Skeletal muscle tissue (tissue), 4 donors: ENCODE data around the gene SPOCK3. TPM values are rescaled to one million over a fixed set of nuclear protein-coding genes. Genes with fewer than 3 reads are reported as not detected.

Source experiments
- H3K27ac ChIP-seq: one replicate; pipeline ENCODE4 v1.7.0; 2013; ENCODE audit warnings: mild to moderate bottlenecking, low read depth, low read length, inconsistent platforms
- H3K27me3 ChIP-seq, 3 donors: one replicate each; pipeline ENCODE4 v1.7.0; 2013; ENCODE audit warnings: low read length in 3 of 3; ENCODE audit not compliant: control insufficient read depth in 3 of 3, insufficient read depth in 3 of 3
- H3K36me3 ChIP-seq, 3 donors: one replicate each; pipeline ENCODE4 v1.7.0; 2013; ENCODE audit warnings: low read length in 3 of 3; ENCODE audit not compliant: control insufficient read depth in 3 of 3, insufficient read depth in 3 of 3
- H3K4me1 ChIP-seq, 3 donors: one replicate each; pipeline ENCODE4 v1.7.0; 2013; ENCODE audit warnings: low read length in 3 of 3, mild to moderate bottlenecking in 3 of 3; ENCODE audit not compliant: control insufficient read depth in 3 of 3, insufficient read depth in 3 of 3
- H3K4me3 ChIP-seq, 3 donors: one replicate each; pipeline ENCODE4 v1.7.0; 2013; ENCODE audit warnings: low read length in 3 of 3
- H3K9ac ChIP-seq, 3 donors: one replicate each; pipeline ENCODE4 v1.7.0; 2013; ENCODE audit warnings: low read length in 3 of 3, mild to moderate bottlenecking in 3 of 3, moderate library complexity in 2 of 3, low read depth in 1 of 3
- H3K9me3 ChIP-seq, 3 donors: one replicate each; pipeline ENCODE4 v1.7.0; 2013; ENCODE audit warnings: low read length in 3 of 3; ENCODE audit not compliant: control insufficient read depth in 3 of 3
- total RNA-seq: library from RNA; depleted of rRNA; stranded (reverse); fragments of >200 nt; gene quantifications from one replicate; pipeline ENCODE4 v1.2.3, GENCODE V29; 2014
- donor health status: Osteomylitis.

Gene SPOCK3
- total RNA-seq, 1 donor from 2014 or later = 1.0 TPM

DNA sequence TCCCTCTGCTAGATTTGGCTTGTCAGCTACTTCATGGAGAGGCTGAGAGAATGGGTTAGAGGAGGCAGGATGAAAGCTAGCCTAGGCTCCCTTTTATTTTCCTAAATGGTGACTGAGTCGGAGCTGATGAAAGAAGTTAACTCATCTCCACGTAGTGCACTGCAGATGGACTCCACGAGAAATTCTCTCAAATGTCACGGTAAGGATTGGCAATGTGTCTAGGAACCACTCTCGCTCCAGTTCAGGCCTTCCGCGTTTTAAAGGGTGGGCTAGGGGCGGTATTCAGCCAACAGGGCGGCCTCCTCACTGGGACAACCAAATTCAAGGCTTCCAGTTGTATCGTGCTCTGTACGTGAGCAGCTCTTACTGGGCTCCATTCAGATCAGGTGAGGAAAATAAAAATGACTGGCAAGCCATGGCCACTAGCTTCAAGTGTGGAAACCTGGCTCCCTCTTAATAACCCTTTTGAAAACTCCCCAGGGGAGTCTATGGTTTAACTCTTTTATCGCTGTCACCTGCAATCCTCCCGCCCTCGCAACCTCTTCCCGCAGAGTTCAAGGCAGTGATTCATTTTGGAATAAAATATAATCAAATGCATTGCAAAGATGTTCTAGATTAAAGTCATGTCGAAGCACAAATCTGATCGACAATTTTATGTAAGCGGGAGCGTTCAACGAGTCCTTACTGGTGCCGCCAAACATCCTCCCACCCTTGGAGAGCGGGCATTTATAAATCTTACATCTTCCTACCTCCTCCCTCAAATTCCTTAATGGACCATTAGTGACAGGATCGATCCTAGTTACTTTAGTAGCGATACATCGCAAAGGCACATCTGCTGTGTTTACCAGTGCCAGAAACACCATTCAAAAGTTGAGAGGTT lies 1.2 kb downstream of the SPOCK3 start:
- H3K27me3 ChIP-seq = peaks cover 25 to 34% (median 28%) of the 10 kb centered on the region in 3 donors
- no peak overlapping the region for H3K9ac ChIP-seq
- H3K4me1 ChIP-seq = peaks cover 9 to 10% (median 10%) of the 10 kb centered on the region in 3 donors
- no peaks in the 10 kb centered on the region for H3K9me3 ChIP-seq
- no peak overlapping the region for H3K27ac ChIP-seq
- no peak overlapping the region for H3K4me3 ChIP-seq
- H3K36me3 ChIP-seq = no peaks in the 10 kb centered on the region

DNA sequence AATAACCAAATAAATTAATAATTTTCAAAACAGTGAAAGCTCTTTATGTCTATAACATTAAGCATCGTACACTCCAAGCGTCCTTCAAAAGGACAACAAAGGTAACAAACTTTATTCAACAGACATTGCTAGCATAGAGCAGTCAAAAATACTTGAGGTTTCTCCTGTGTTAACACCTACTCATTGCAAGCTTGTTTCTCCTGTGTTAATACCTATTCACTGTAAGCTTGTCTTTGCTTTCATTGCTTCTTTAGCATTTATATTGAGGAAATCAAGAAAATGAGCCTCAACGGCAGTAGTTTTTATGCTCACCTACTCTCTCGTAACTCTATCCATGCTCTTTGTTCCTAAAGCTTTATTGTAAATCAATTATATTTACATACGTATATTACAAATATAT lies 3.5 kb downstream of the SPOCK3 start:
- Histone ChIP-seq H3K27me3 (peaks cover 24 to 25% (median 24%) of the 10 kb centered on the region in 3 donors), H3K9ac (no peak overlapping the region), H3K27ac (no peak overlapping the region), H3K4me1 (peaks cover 9 to 10% (median 10%) of the 10 kb centered on the region in 3 donors), H3K4me3 (no peak overlapping the region), H3K9me3 (no peaks in the 10 kb centered on the region), H3K36me3 (no peaks in the 10 kb centered on the region)

- H3K27ac ChIP-seq = no peak overlapping the region
- H3K4me3 ChIP-seq = no peak overlapping the region
- no peaks in the 10 kb centered on the region for H3K9me3 ChIP-seq
- no peak overlapping the region for H3K9ac ChIP-seq
- H3K27me3 ChIP-seq = no peaks in the 10 kb centered on the region
- H3K4me1 ChIP-seq = peaks cover 0 to 3% (median 0%) of the 10 kb centered on the region in 3 donors
- H3K36me3 ChIP-seq = no peaks in the 10 kb centered on the region
These were observed 12.2 kb downstream of the SPOCK3 start for GRCh38 chr4:167222099-167222498.

DNA sequence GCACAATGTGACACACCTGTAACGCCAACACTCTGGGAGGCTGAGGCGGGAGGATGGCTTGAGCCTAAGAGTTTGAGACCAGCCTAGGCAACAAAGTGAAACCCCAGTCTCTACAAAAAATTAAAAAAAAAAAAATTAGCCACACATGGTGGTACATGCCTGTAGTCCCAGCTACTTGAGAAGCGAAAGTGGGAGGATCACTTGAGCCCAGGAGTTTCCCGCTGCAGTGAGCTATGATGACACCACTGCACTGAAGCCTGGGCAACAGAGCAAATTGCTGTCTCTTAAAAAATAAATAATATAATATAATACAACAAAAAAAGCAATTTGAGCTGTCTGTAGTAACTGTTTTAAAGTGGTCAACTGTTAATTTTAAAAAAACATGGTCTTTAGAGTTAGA lies 13.2 kb downstream of the SPOCK3 start:
- H3K27me3 ChIP-seq = no peaks in the 10 kb centered on the region
- no peak overlapping the region for H3K27ac ChIP-seq
- H3K4me3 ChIP-seq = no peak overlapping the region
- peaks cover 0 to 3% (median 0%) of the 10 kb centered on the region in 3 donors for H3K4me1 ChIP-seq
- H3K9me3 ChIP-seq = no peaks in the 10 kb centered on the region
- no peak overlapping the region for H3K9ac ChIP-seq
- no peaks in the 10 kb centered on the region for H3K36me3 ChIP-seq

DNA sequence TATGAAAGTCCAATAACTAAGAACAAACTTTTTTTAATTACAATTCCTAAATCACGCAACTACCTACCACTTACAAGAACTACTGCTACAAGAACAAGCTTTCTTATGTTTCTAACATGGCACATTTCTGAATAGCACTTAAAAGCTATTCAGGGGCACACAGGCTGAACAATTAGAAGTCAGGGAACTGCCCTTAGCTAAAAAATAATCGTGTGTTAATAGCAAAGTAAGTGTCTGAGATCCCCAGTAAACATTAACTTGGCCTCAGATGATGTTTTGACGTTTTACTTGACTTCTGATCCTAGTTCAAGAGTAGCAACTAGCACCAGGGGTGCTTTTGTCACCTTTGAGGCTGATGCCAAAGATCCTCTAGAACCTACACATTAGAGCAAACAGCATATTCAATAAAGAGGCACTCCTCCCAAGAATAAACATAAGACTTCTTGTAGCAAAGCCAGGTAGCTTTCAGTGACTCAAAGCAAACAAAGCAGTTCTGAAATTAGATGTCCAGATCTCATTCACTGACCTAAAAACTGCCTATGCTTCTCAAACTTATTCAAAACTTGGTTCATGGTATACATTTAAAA lies 16.2 kb downstream of the SPOCK3 start:
- H3K27ac ChIP-seq = no peak overlapping the region
- H3K4me1 ChIP-seq = peaks cover 0 to 3% (median 0%) of the 10 kb centered on the region in 3 donors

DNA sequence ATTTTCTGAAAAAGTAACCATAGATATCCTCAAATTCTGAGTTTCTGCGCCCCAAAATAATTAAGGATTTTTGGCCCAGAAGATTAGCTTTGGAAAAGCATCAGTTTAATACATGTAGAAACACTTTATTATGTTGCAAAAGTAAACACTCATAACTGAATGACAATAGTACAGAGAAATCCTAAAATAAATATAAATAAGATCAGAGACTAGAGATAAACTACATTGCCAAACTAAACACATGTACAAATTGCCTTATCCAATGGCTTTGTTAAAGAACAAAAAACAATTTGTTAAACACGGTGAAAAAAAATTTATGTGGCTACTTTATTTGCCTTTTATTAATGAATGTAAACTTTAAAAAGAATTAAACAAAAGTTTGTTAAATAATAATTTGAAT lies 17.5 kb downstream of the SPOCK3 start:
- no peaks in the 10 kb centered on the region for H3K36me3 ChIP-seq

More for the DNA sequence above, 16.2 kb downstream of the SPOCK3 start:
- Histone ChIP-seq H3K4me3 (no peak overlapping the region), H3K9ac (no peak overlapping the region), H3K27me3 (no peaks in the 10 kb centered on the region), H3K36me3 (no peaks in the 10 kb centered on the region), H3K9me3 (no peaks in the 10 kb centered on the region)

DNA sequence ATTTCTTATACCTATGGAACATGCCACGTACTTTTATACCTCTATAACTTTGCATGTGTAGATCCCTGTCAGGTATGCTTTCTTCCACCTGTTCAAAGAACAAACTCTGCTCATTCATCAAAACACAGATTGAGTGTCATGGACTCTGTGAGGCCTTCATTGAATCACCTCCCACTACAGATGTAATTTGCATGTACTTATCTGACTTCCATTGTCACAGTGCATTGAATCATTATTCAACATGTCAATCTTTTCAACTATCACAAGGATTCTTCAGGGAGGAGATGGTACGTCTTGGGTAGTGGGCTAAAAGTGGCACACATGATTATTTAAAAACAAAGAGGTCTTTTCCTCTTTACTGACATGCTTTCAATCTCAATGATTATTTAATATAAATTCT lies 24.1 kb downstream of the SPOCK3 start:
- H3K9me3 ChIP-seq = no peaks in the 10 kb centered on the region
- no peak overlapping the region for H3K27ac ChIP-seq
- H3K4me3 ChIP-seq = no peak overlapping the region
- H3K4me1 ChIP-seq = no peaks in the 10 kb centered on the region
- no peak overlapping the region for H3K9ac ChIP-seq
- H3K27me3 ChIP-seq = no peaks in the 10 kb centered on the region
- H3K36me3 ChIP-seq = no peaks in the 10 kb centered on the region

More for the DNA sequence above, 17.5 kb downstream of the SPOCK3 start:
- H3K27ac ChIP-seq = no peak overlapping the region
- H3K4me1 ChIP-seq = peaks cover 0 to 3% (median 0%) of the 10 kb centered on the region in 3 donors
- H3K4me3 ChIP-seq = no peak overlapping the region
- no peaks in the 10 kb centered on the region for H3K9me3 ChIP-seq
- no peak overlapping the region for H3K9ac ChIP-seq
- H3K27me3 ChIP-seq = no peaks in the 10 kb centered on the region

DNA sequence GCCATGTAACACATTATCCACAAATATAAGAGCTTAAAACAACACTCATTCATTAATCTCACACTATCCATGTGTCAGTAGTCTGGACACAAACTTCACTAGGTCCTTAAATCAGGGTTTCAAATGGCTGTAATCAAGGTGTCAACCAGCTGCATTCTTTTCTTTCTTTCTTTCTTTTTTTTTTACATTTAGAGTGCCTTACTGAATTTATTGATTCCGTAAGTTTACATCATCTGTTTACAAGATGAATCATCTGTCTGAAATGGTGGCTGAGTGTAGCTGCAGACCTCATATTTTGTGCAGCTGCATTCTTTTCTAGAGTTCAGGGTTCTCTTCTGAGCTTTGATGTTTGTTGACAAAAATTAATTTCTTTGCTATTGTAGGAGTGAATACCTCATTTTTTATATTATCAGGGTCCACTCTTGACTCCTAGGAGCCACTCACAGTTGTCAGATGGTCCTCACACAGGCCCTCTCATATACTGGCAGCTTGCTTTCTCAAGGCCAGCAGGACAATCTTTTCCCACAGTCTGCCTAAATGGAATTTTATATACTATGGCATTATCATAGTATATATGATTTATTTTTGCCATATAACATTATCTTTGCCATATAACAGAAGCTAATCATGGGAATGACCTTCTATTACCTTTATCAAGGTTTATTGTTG lies 37.8 kb downstream of the SPOCK3 start:
- Histone ChIP-seq H3K9me3 (peaks cover 0 to 3% (median 2%) of the 10 kb centered on the region in 3 donors), H3K9ac (no peak overlapping the region), H3K36me3 (no peaks in the 10 kb centered on the region), H3K27me3 (no peaks in the 10 kb centered on the region), H3K27ac (no peak overlapping the region), H3K4me3 (no peak overlapping the region), H3K4me1 (no peaks in the 10 kb centered on the region)

DNA sequence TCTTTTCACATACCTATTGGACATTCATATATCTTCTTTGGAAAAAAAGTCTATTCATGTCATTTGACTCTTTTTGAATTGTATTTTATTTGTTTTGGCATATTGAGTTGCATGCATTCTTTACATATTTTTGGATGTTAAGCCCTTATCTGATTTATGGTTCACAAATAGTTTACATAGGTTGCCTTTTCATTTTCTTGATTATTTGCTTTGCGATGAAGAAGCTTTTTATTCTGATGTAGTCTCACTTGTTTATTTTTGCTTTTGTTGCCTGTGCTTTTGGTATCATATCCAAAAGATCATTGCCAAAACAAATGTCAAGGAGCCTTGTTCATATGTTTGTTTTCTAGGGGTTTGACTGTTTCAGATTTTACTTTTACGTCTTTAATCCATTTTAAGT lies 43.9 kb downstream of the SPOCK3 start:
- Histone ChIP-seq H3K4me3 (no peak overlapping the region), H3K27me3 (no peaks in the 10 kb centered on the region), H3K9me3 (peaks cover 0 to 2% (median 2%) of the 10 kb centered on the region in 3 donors), H3K4me1 (no peaks in the 10 kb centered on the region), H3K9ac (no peak overlapping the region), H3K27ac (no peak overlapping the region), H3K36me3 (no peaks in the 10 kb centered on the region)

DNA sequence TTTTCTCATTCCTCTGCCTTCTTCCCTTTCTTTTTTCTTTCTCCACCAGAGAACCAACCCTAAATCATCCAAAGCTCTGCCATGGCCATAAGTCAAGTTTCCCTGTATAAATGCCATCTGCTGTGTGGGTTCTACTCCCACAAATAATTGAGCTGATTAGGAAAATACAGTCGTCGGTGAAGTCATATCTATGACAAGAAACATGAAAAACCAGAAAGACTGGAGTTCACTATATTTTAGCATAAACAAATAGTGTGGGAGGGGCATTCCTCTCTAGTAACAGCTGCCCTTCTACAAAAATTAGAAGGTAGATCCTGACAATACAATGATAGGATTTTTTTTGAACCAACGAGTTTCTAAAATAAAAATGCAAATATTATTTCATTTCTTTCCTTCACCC lies 48.8 kb downstream of the SPOCK3 start:
- Histone ChIP-seq H3K27me3 (no peaks in the 10 kb centered on the region), H3K4me3 (no peak overlapping the region), H3K9ac (no peak overlapping the region), H3K36me3 (no peaks in the 10 kb centered on the region), H3K27ac (no peak overlapping the region), H3K4me1 (no peaks in the 10 kb centered on the region), H3K9me3 (no peaks in the 10 kb centered on the region)
